Uterus (tissue), 4 donors: ENCODE results near the gene GRM5. TPM values are rescaled to one million over a fixed set of nuclear protein-coding genes. Genes with fewer than 3 reads are reported as not detected.

Experiments
- DNase-seq, 2 donors: peaks; one replicate each; pipeline ENCODE4 v3.0.0-alpha.2; 2019 to 2020
- H3K27ac ChIP-seq, 2 donors: fragments of 200-600 bp; sonication (generic); 1 replicate in 1 of 2; 2 replicates in 1 of 2; pipeline ENCODE4 v1.5.1; 2016 to 2018
- H3K27me3 ChIP-seq, 2 donors: fragments of 200-600 bp; sonication (generic); one replicate each; pipeline ENCODE4 v1.5.1; 2018 to 2019; ENCODE audit warnings: control low read depth in 1 of 2
- H3K36me3 ChIP-seq, 2 donors: fragments of 200-600 bp; sonication (generic); one replicate each; pipeline ENCODE4 v1.5.1; 2019; ENCODE audit warnings: control low read depth in 1 of 2
- H3K4me1 ChIP-seq, 2 donors: fragments of 200-600 bp; sonication (generic); one replicate each; pipeline ENCODE4 v1.5.1; 2018 to 2019; ENCODE audit warnings: control low read depth in 1 of 2
- H3K4me3 ChIP-seq, 2 donors: fragments of 200-600 bp; sonication (generic); 1 replicate in 1 of 2; 2 replicates in 1 of 2; pipeline ENCODE4 v1.5.1; 2018 to 2019; ENCODE audit warnings: mild to moderate bottlenecking in 1 of 2
- H3K9me3 ChIP-seq, 2 donors: fragments of 200-600 bp; sonication (generic); one replicate each; pipeline ENCODE4 v1.5.1; 2019; ENCODE audit warnings: control low read depth in 1 of 2
- POLR2A ChIP-seq, 2 donors: fragments of 450-650 bp; IDR thresholded peaks; one replicate each; pipeline ENCODE4 v1.6.1; 2016; ENCODE audit warnings: antibody characterized with exemption in 2 of 2, mild to moderate bottlenecking in 1 of 2, moderate library complexity in 1 of 2
- intact Hi-C: fragments of 100-400 bp; cut with DNase I; formaldehyde crosslinking; loops from one replicate; pipeline ENCODE4 v1.15.1; 2023; ENCODE audit warnings: low total_unique reads
- total RNA-seq, 4 donors: library from RNA; depleted of rRNA in 3 of 4; stranded (reverse); fragments of >200 nt in 3 of 4; gene quantifications; one replicate each; pipeline versions ENCODE4 v1.1.0 to v1.2.4, GENCODE V29; 2014 to 2023
- TF ChIP-seq, protein P1 (sequence below), 4 experiments: fragments of 200-600 bp in 2 of 4; fragments of 450-650 bp in 2 of 4; sonication (generic) in 2 of 4; IDR thresholded peaks; one replicate each; pipeline ENCODE4 v1.5.1; 2016 to 2019; ENCODE audit warnings: antibody characterized with exemption in 4 of 4, mild to moderate bottlenecking in 2 of 4, moderate library complexity in 1 of 4
- donor health status: DM: yes; HTN: yes; CAD: no.

GRM5 gene
- total RNA-seq, 4 donors from 2014 or later: under 0.01 to 2.2 TPM; not detected in 2

DNA sequence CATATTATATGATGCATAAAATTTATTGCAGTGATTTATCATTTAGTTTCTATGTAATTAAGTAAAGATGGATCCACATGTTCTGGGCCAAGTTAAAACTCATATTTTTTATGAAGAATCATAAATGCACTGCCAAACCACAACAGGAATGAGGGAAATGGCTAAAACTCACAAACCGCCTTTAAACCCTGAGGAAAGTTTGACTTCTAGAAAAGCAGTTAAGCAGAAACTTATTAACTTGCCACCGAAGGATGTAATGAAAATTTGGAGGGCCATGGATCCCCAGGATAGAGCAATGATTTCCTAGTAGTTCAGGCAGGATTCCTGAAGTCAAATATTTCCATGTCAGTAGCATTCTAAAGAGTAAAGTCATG, 510.0 kb downstream of the GRM5 start:
- H3K36me3 ChIP-seq: no peaks in the 10 kb centered on the region
- DNase-seq: no peak
- no peak overlapping the region for H3K4me3 ChIP-seq
- peaks cover 0 to 10% of the 10 kb centered on the region in 2 donors for H3K4me1 ChIP-seq
- intact Hi-C loops: no loop called here
- peak overlapping the region; percentile 43 to 64 for H3K27ac ChIP-seq
- H3K27me3 ChIP-seq: no peaks in the 10 kb centered on the region
- no peaks in the 10 kb centered on the region for H3K9me3 ChIP-seq
- TF ChIP-seq, protein P1, sequence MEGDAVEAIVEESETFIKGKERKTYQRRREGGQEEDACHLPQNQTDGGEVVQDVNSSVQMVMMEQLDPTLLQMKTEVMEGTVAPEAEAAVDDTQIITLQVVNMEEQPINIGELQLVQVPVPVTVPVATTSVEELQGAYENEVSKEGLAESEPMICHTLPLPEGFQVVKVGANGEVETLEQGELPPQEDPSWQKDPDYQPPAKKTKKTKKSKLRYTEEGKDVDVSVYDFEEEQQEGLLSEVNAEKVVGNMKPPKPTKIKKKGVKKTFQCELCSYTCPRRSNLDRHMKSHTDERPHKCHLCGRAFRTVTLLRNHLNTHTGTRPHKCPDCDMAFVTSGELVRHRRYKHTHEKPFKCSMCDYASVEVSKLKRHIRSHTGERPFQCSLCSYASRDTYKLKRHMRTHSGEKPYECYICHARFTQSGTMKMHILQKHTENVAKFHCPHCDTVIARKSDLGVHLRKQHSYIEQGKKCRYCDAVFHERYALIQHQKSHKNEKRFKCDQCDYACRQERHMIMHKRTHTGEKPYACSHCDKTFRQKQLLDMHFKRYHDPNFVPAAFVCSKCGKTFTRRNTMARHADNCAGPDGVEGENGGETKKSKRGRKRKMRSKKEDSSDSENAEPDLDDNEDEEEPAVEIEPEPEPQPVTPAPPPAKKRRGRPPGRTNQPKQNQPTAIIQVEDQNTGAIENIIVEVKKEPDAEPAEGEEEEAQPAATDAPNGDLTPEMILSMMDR (IDR thresholded peaks at IDR 0.05): no peak
- TF ChIP-seq POLR2A (IDR thresholded peaks at IDR 0.05): no peak

- TF ChIP-seq, protein P1 (IDR thresholded peaks at IDR 0.05): no peak
- TF ChIP-seq POLR2A (IDR thresholded peaks at IDR 0.05): no peak
- peaks cover 0 to 10% of the 10 kb centered on the region in 2 donors for H3K4me1 ChIP-seq
- no peaks in the 10 kb centered on the region for H3K27me3 ChIP-seq
- H3K9me3 ChIP-seq: no peaks in the 10 kb centered on the region
- H3K27ac ChIP-seq: peak overlapping the region; percentile 43 to 64
- peak; percentile 22 to 69 for DNase-seq
- no peak overlapping the region for H3K4me3 ChIP-seq
- intact Hi-C loops: no loop called here
- H3K36me3 ChIP-seq: no peaks in the 10 kb centered on the region
These were observed 510.6 kb downstream of the GRM5 start for GRCh38 chr11:88555018-88555828.

DNA sequence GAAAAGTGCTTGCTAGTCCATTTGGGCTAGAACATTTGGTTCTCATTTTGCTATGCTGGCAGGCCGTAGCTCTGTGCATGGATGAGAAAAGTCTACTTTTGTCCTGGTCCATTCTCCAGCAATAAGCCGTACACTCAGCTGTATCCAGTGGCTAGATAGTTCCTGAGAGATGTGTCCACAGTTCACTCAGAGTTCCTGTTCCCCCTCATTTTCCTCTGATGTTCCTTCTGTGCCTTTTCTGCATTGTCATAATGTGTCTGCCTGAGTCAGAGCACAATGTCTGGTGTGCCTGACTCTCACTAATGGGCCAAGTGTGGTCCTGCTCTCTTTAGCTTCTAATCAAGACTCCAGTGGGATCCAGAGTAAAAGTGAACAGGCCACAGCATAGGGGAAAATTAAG, 512.6 kb downstream of the GRM5 start:
- peaks cover 0 to 10% of the 10 kb centered on the region in 2 donors for H3K4me1 ChIP-seq
- intact Hi-C loops: no loop called here
- no peaks in the 10 kb centered on the region for H3K9me3 ChIP-seq
- no peak overlapping the region for H3K27ac ChIP-seq
- DNase-seq: no peak
- no peaks in the 10 kb centered on the region for H3K36me3 ChIP-seq
- H3K27me3 ChIP-seq: no peaks in the 10 kb centered on the region
- TF ChIP-seq, protein P1 (IDR thresholded peaks at IDR 0.05): no peak
- no peak overlapping the region for H3K4me3 ChIP-seq

- Histone ChIP-seq H3K4me1 (peaks cover 0 to 10% of the 10 kb centered on the region in 2 donors), H3K27me3 (no peaks in the 10 kb centered on the region), H3K9me3 (no peaks in the 10 kb centered on the region), H3K36me3 (no peaks in the 10 kb centered on the region), H3K4me3 (no peak overlapping the region), H3K27ac (no peak overlapping the region)
- no peak for TF ChIP-seq POLR2A (IDR thresholded peaks at IDR 0.05)
- TF ChIP-seq, protein P1 (IDR thresholded peaks at IDR 0.05): peak in 3 of 4 experiments; percentile 9 to 42 (median 19)
- intact Hi-C loops: no loop called here
- DNase-seq: no peak
These were observed 513.3 kb downstream of the GRM5 start for GRCh38 chr11:88552379-88553062.
